NCI-H748 treated with DMSO at 0.1 percent for 48 hours (cell line): Measurements from ENCODE around the gene RABL2A.
"Not testable (repeated sequence)": the region's sequence is repeated elsewhere in the genome, so short reads cannot be mapped to it uniquely, and the experiment has no call there.

Experiments
- DNase-seq: peaks from one replicate; lab custom pipeline; 2025; lab: John Stamatoyannopoulos, UW

RABL2A gene

DNA sequence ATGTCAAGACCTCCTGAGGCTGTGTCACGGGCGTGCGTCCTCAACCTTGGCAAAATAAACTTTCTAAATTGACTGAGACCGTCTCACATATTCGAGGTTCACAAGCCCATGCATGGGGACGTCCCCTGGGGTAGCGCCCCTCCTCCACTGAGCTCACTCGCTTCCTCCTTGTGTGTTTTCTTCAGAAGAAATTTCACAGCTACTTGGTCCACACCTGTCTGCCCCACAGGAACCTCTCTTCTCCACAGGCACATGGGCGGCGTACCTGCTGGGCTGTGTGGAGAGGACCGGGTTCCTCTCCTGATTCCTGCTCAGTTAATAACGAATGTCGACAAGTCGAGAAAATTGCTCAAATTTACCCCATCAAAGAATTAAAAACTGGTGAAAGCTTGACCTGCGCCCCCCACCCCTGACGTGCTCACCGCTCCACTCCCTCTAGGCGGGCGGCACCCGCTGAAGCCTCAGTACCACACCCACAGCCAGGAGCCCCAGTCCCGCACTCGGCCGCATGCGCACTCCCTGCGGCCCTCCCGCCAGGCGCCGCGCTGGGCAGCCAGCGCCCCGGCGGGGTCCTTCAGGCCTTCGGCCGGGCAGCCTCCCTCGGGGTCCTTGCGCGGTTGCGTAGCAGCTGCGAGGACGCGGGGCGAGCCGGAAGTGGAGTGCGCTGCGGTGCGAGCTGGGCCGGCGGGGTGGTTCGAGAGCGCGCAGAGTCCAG lies at the start of gene RABL2A:
Gene RABL2A (plus strand): TSS at position 651 of the 715 bp plus-strand sequence. CDS start 1,341 bp downstream, outside the sequence.
- not testable (repeated sequence) for DNase-seq

DNA sequence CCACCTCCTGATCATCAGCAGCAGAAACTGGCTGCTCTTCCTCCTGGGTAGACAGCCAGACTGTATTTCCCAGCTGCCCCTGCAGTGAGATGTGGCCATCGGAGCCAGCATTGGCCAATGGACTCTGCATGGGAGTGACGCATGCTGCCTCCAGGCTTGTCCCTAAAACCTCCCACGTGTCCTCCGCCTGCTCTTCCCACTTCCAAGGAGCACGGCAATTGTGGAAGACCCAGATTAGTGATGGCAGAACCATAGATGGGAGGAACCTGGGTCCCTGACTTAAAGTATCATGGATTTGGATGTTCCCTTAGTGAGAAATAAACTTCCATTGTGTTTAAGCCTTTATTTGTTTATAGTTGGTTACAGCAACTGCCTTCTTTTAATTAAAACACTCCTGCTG lies 48.6 kb upstream of the RABL2A start:
- DNase-seq = not testable (repeated sequence)

- DNase-seq = not testable (repeated sequence)
Measured at GRCh38 chr2:113582473-113582872, 44.6 kb upstream of the RABL2A start.

DNA sequence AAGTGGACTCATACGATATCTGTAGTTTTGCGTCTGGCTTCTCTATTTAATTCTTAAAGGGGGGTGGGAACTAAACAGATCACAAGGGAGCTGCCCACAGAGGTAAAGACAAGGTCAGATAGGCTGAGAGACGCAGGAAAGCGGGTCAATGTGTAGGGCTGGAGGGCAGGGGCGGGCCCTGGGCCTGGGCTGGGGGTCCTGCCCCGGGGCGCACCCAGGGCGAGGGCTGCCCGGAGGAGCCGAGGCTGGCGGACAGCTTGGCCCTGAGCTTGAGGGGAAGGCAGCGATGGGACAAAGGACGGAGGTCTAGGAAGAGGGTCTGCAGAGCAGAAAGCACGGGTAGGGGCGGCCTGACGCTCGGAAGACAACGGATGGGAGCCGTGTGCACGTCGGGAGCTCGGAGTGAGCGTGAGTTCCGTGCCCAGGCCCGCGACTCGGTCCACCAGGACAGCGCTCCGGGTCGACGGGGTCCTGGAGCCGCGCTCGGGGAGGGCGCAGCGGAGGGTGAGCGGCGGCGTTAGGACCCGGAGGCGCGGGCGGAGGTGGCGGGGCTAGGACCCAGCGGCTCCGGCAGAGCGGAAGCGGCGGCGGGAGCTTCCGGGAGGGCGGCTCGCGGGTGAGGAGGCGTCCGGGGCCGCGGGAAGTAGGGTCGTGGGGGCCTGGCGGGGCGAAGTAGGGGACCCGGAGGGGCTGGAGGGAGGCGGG lies 43.4 kb upstream of the RABL2A start:
- DNase-seq = not testable (repeated sequence)

DNA sequence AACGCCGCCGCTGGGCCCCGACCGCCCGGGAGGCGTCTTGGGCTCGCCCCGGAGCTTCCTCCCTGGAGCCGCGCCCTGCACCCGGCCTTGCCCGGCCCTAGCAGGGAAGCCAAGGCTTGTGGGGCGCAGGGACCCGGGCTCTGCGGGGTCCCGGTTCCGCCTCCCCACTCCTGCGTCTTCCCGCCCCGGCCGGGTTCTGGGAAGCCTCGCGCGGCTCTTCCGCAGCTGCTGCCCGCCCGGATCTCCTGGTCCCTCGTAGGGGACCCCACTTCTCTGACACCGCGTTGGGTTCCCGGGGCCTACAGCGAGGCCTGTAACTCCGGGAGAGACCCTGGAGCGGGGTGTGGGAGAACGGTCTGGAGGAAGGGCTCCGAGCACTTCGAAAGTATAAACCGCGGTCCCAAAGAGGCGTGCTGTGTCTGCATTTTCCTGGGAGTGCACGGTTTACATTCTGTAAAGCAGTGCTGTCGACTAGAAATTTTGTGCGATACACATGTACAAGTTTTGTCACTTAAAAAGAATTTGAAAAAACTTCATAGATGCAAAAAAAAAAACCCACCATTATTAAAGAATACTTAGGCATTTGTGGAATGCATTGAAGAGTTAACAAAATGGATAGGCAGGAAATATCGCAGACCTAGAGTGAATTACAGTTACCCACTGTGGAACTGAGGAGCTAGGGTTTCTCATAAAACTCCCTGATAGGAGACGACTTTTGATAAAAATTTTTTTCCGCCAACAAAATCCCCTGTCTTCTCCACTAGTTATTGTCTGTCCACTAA lies 42.6 kb upstream of the RABL2A start:
- not testable (repeated sequence) for DNase-seq

GRCh38 chr2:113587201-113587600 lies 39.9 kb upstream of the RABL2A start:
- not testable (repeated sequence) for DNase-seq

GRCh38 chr2:113589591-113589990 lies 37.5 kb upstream of the RABL2A start:
- DNase-seq = not testable (repeated sequence)

- not testable (repeated sequence) for DNase-seq
Measured at GRCh38 chr2:113591926-113592325, 35.1 kb upstream of the RABL2A start.

DNA sequence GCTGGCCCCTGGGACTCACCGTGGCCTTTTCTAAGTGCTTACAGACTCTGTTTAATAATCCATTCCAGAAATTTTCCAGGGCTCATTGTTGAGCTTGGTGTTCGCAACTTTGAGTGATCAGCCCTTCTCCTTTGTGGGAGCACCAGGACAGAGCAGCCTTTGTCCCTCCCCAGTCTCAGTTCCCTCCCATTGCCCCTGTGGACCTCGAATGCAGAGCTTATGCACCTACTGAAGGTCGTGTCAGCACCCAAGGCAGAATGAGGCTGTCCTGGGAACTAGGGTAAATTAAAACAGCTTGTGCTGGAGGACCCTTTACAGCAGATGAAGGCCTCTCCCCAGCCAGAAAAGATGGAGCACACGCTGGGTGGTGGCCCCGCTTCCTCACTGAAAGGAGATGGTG lies 33.8 kb upstream of the RABL2A start:
- DNase-seq = not testable (repeated sequence)

DNA sequence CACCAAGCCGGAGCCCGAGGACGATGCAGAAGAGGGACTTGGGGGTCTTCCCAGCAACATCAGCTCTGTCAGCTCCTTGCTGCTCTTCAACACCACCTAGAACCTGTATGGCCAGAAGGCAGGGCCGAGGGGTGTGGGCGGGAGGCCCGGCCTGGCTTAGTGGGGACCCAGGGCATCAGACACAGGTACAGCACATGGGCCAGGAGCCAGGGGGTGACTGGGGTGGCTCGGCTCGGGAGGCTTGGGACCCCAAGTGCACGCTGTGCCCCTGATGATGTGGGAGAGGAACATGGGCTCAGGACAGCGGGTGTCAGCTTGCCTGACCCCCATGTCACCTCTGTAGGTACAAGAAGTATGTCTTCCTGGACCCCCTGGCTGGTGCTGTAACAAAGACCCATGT lies 31.3 kb upstream of the RABL2A start:
- DNase-seq = not testable (repeated sequence)

- DNase-seq = not testable (repeated sequence)
Measured at GRCh38 chr2:113597164-113597563, 29.9 kb upstream of the RABL2A start.

GRCh38 chr2:113597572-113597971 lies 29.5 kb upstream of the RABL2A start:
- not testable (repeated sequence) for DNase-seq

DNA sequence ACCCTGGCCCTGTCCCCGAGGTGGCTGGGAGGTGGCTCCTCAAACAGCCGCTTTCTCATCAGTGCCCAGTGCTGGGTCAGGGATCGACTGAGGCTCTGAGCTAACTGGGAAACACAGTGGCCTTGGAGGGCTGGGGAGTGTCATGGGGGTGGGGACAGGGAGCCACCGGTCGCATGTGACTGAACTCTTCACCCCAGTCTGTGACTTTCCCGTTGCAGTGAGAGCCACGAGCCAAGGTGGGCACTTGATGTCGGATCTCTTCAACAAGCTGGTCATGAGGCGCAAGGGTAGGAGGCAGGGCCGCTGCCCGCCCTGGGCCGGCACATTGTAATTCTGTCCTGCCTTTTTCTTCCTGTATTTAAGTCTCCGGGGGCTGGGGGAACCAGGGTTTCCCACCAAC lies 28.9 kb upstream of the RABL2A start:
- not testable (repeated sequence) for DNase-seq

- not testable (repeated sequence) for DNase-seq
Measured at GRCh38 chr2:113598738-113599137, 28.3 kb upstream of the RABL2A start.

- not testable (repeated sequence) for DNase-seq
Measured at GRCh38 chr2:113599208-113599607, 27.9 kb upstream of the RABL2A start.

GRCh38 chr2:113602040-113602769 lies 24.9 kb upstream of the RABL2A start:
- DNase-seq = not testable (repeated sequence)

- DNase-seq = no peak
Measured at GRCh38 chr2:113602869-113603466, 24.1 kb upstream of the RABL2A start.

- DNase-seq = not testable (repeated sequence)
Measured at GRCh38 chr2:113603467-113604084, 23.5 kb upstream of the RABL2A start.

GRCh38 chr2:113604085-113604477 lies 23.0 kb upstream of the RABL2A start:
- not testable (repeated sequence) for DNase-seq

- not testable (repeated sequence) for DNase-seq
Measured at GRCh38 chr2:113604661-113605060, 22.4 kb upstream of the RABL2A start.

DNA sequence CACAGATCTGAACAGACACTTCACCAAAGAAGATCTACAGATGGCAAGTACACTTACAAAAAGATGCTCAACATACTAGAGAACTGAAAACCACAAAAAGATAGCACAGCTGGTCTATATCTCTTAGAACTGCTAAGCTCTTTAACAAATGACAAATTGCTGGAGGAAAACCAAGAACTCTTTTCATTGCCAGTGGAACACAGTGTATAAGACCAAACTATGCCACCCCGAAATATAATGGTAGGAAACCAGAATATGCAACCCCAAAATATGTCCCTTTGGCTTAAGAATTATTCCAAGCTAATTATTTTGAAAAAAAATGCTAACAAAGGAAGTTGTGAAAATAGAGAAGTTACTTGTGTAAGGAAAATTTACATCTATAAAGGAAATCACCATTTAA lies 21.0 kb upstream of the RABL2A start:
- not testable (repeated sequence) for DNase-seq
